ENCODE results near the gene OR8K5.

- no peak for TF ChIP-seq POLR2A (IDR thresholded peaks at IDR 0.05; ENCODE audit: low read depth, low read length)
- no peak for TF ChIP-seq POLR2AphosphoS5 (IDR thresholded peaks at IDR 0.05; ENCODE audit: low read depth, low read length)
Measured at GRCh38 chr11:56151376-56151775, 8.7 kb downstream of the OR8K5 start.
